Activated CD4-positive, CD25-positive, alpha-beta regulatory T cell treated with anti-CD3 and anti-CD28 coated beads, Interleukin-2, amount 50 U/mL, for 72 hours (primary cell): Measurements from ENCODE around the gene MACROD2.

Source experiments
- DNase-seq: peaks from one replicate; pipeline ENCODE4 v3.0.0; 2021

The MACROD2 gene

DNA sequence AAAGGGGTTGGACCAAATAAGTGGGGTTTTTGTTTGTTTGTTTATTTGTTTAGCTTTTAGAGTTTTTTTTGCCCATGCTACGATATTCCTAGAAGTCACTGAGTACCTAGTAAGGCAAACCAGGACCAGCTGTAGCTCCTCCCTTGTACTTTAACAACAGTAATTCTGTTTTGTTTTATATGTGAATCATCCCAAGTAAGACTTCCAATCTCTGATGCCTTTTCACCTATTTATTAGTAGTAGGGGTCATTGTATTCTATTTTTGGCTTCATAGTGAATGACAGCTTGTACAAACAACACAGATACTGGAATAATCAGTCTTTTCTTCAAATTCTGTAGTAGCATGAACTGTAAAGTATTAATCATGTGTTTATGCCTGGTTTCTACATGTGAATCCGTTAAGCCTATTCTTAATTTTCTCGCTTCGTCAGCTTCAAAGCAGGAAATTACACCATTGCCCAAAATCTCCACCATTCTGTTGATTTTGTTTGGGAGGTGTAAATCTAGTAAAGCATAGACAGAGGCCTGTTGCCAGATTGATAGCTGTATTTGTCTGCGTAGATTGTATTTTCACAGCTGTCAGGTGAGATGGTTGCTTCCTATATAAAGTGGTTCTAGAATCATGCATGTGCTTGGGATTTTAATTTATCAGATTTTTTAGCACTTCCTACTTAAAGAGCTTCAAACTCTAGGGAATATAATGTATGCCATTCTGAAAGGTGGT is 493.6 kb downstream of the MACROD2 start:
- DNase-seq, result no peak

DNA sequence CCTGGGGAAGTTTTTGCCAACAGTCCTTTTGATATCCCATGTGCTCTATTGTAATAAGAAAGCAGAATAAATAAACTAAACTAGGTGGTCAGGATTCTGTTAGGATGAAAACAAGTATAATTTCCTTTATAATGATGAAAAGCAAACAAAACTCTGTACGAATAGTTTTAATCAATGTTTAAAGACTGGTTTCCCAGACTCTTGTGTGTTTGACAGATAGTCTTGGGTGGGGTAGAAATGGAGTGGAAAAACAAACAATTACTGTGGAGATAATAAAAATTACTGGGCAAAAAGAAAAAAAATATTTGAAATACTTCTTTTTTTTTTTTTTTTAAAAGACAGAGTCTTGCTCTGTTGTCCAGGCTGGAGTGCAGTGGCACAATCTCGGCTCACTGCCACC is 494.2 kb downstream of the MACROD2 start:
- no peak for DNase-seq

DNA sequence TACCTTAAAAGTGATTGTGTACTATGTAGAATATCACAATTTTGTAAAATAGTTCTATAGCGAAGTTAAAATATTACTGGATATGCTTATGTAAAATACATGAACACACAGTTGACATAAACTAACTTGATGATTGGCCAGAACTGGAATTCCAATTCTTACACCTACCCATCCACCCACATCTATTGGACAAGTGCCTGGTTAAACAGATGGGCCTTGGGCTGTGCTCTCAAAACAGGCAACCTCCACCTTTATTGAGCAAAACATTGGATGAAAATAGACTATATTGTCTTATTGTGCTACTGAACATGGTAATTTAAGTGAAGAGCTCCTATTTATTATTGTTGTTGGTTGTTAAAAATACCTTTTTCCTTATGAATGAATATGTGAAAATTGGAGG is 496.1 kb downstream of the MACROD2 start:
- DNase-seq, result no peak

DNA sequence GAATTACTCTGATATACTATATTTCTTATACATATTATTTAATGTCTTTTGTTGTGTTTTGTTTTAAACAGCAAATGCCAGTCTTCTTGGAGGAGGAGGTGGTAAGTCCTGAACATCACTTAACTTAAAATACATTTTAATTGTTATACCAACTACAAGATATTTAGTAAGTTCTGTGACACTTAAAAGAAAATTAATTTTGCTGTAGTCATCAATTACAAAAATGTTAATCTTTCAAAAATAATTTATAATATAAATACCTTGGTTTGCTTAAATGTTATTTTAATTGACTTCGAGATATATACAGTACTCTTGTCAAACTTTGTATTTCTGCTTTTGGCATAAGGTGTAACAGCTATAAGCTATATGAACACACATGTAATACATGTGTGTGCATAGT is 498.1 kb downstream of the MACROD2 start:
- no peak for DNase-seq

DNA sequence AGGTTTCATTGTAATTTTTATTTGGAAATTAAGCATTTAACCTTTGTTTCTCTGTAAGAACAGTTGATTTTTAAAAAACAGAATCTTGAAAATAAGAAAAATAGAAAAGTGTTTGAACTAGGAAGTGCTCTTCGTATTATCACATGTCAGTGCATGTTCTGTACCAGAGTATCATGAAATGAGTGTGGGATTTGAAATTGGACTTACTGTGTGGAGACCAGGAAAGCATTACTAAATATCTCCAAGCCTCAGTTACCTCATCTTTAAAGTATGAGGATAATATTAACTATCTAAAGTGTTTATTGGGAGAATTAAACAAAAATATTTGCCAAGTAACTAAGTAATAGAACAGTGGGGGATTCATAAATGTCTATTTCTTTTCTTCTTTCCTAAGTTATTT is 499.0 kb downstream of the MACROD2 start:
- DNase-seq, result no peak

DNA sequence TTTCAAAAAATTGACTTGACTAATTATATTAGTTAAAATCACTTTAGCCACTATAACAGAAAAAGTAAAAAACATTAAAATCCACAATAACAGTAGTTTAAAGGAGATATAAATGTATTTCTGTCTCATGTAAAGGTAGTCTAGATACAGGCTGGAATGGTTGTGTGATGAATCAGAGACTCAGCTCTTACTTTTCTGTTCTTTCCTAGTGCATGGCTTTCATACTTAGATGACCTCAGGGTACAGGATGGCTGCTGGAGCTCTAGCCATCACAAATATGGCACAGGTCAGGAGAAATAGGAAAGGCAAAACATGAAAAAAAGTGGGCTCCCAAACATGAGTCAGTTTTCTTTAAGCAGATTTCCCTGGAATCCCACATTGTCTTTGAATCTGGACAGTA is 499.8 kb downstream of the MACROD2 start:
- no peak for DNase-seq

DNA sequence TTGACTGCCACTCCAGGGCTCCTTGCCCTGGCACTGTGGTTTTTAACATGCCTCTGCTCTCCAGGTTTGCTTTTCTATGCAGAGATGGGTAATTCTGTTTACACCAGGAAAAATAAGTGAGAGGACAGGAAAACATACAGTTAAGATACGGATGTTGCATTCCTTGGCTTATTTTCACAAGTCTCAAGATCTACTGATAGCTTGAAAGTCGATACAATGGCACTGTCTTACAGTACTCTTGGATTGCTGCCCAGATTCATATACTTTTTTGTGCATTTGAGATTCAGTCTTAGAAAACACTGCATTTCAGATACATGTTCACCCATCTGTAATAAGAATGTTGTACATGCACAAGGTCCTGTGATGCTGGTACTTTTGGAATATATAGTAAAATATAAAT is 501.7 kb downstream of the MACROD2 start:
- DNase-seq, result no peak

DNA sequence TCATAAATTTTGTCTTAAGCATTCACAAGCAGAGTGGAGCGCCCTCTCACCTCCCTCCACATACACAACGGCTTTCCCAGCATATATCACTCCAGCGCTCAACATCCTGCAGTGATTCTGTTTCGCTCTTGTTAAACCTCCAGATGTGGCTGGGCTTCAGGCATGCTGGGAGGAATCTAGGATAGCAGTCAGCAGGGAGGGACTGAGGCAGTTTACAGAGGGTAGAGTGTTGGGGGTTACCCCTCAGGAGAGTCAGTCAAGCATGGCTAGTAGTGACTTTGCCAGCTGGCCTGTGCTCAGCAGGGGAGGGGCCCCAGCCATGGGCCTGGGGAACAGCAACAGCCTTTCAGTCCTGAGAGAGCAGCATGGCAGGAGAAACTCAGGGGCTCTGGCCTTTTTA is 503.5 kb downstream of the MACROD2 start:
- DNase-seq, result no peak

DNA sequence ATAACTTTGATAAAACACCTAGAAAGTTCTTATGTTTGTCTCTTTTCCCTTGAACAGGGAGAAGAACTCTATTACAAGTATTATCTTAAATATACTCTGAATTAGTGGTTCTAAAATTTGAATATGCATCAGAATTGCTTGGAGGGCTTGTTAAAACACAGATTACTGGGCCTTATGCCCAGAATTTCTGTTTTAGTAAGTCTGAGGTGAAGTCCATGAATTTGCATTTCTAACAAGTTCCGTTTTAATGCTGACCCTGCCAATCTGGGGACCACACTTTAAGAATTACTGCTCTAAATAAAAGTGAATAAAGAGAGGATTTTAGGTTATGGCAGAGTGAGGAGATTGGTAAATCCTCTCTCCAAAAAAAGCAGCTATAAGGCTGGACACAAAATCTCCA is 510.2 kb downstream of the MACROD2 start:
- DNase-seq, result no peak

DNA sequence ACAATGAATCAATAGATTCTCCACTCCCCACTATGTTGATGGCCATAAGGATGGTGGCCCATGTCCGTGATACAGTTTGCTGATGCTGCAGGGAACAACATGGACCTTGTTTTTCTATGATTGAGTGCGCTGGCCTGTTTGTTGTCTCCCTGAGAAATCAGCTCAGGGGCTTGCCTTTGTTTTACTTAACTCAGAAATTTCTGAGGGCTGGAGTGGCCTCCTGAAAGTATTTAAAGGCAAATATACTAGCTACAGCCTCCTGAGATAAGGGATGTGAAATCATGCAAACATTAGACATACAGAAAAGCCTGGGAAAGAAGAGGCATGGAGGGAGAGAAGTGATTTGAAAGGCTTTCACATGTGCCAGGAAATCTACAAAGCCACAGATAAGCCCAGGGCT is 512.4 kb downstream of the MACROD2 start:
- DNase-seq, result no peak

DNA sequence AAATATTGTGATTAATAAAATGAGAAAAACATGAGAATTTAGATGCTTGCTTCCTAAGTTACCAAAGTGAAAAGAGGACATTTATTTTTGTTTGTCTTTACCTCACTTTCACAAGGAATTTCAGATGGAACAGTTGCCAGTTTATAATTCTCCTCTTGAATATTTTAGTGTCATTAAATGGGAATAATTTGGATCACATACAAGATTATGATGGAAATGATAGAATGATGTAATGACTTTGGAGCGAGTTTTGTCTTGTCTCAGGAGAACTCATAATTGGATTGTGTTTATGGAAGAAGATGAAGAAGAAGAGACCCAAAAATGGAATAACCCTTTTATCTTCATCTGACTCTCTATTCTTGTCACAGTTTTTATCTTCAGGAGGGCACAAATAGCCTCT is 515.0 kb downstream of the MACROD2 start:
- DNase-seq, result no peak

DNA sequence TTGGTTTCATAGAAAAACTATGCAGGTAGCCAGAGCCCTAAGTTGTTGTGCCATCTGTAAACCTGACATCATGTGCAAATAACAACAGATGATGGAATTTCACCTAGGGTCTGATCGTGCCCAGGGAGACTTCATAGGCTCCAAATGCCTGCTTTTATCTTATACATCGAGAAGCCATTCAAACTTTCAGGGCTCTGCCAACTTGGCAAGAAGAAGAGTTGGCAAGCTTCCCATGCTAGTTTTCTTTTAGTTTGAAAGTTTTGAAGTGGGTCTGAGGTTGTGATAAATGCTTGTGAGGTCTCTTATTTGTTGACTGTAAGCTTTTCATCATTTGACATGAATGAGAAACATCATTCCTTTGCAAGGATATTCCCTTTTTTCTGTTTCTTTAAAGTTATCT is 517.5 kb downstream of the MACROD2 start:
- DNase-seq, result no peak

DNA sequence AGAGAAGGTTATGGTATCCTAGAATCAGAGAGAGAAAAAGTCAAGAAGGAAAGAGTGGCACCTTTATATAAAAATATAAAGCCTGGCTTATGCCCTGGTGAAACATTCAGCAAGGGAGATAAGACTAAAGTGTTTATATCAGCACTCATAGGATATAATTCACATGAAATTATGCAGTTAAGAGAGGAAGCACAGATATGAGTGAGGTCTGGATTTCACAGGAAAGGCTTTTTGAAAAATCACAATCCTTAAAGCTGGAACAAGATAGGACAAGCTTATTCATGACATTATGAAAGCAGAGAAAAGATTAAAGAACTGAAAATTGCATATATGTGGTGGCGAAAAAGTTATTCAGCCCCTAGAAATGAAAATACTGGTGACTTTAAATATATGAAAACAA is 523.3 kb downstream of the MACROD2 start:
- no peak for DNase-seq

DNA sequence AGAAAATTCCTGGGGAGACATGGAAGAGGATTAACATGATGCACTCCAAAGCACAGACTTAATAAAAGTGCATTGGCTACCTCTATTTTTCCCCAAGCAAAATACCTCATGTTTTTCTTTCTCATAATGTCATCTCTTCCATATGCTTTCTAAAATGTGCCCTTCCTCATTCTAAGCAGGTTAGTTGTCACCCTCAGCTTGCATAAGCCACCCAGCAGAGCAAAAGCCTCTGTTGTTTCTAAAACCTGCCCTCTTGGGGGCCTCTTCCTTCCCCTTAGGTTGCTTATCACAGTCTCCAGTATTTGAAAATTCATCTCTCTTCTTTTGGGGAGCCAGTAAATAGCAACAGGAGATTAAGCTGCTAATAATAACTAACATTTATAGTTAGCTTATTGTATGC is 525.7 kb downstream of the MACROD2 start:
- no peak for DNase-seq

DNA sequence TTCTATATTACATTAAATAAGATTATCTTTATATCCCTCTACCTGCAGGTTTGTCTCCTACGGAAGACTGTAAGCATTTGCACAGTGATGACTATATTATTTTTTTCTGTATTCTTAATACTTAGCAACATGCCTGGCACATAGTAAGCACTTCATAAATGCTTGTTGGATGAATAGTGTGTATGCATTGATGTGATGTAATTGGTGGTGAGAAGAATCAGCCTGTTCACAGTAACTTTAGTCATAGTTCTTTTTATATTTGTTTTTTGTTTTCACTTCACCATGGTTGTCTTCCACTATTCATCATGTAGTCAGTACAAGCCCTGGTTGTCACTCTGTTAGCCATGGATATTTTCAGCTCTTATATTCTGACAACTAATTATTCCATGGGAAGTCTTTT is 526.1 kb downstream of the MACROD2 start:
- DNase-seq, result no peak

DNA sequence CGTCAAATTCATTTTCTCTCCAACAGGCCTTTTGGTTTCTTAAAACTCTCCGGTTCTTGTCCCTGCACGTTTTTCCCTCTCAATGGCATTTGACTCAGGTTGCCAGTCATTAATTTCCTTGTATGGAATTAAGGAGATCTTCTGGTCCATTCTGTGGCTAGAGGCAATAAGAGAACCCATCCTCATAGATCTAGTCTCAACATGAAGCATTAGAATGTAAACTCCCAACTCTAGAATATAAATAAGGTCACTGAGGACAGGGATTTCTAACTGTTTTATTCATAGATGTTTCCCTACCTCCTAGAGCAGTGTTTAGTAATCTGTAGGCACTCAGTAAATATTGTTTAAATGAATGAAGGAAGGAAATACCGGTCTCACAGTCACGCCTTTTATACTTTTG is 527.3 kb downstream of the MACROD2 start:
- no peak for DNase-seq

DNA sequence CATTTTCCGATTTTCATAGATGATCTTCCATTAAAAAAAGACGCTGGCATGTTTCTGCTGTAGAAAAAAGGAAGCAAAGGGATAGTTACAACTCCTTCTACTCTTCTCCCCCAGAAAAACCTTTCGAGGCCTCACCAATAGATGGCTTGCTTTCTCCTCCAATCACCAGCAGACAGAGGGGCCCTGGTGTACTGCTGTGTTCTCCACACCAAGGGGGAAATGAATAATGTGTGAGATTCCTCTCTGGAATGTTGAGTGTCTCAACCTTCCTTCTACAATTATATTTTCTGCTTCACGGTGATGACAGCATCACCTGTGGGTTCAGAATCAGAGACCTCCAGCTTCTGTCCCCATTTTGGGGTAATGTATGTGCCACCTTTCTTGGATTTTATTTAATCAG is 527.8 kb downstream of the MACROD2 start:
- no peak for DNase-seq

DNA sequence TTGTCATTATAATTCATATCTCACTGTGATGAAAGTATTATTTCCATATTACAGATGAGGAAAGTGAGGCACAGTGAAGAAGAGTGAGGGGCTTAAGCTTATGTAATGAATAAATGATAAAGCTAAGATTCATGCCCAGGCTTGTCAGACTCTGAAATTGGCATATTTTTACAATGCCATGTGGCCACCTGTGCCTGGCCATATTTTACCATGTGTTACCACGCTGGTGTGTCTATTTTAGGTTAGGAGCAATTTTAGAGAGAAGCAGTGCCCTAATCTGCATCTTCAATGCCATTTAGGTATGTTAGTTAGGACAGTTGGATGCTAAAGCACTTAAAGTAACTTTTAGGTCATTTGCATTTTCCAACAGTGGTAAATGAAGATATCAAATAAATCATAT is 530.1 kb downstream of the MACROD2 start:
- DNase-seq, result no peak

DNA sequence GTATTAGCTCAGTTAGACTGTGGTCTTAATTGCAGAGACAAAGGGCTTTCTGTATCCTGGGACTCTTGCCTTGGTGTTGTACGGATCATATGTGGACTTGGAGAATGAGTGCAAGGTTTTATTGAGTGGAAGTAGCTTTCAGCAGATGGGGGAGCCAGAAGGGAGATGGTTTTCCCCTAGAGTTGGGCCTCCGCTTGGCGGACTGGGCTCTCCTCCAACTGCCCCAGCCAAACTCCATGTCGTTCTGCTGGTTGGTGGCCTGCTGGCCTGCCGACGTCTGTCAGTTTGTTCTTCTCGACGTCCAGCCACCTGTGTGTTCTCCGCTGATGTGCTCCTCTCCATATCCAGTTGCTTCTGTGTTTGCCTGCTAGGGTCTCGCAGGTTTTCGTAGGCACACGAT is 531.6 kb downstream of the MACROD2 start:
- no peak for DNase-seq

DNA sequence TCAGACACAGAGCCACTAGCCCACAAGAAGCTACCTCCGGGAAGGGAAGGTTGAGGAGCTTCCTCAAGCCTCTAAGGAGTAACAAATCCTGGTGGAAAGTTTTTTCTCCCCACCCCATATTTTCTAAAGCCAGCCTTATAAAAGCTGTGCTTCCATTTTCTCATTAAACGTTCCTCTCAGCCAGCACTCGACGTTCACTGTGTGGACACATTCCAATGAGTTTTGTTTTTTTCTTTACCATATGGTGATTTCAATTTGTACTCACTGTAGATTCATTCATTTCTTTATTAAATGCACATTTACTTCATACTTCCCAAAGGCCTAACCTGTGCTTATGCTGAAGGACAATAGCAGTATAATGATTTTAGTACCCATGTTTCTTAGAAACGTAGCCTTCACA is 536.5 kb downstream of the MACROD2 start:
- DNase-seq, result no peak

DNA sequence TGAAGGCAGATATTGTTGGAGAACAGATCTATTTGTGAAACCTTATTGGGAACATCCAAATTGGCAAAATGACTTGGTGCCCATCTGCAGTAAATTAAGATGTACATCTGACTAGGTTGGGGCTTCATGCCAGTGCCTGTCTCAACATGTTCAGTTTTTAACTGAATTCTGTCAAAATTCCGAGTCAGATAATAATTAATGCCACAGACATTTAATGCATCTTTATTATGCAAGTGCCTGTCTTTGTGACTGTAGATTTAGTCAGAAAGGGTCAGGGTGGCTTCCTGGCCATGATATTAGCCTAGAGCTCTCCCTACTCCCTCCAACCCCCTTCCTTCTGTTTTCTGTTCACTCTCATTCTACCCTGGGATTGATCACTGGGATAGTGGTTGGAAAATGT is 541.4 kb downstream of the MACROD2 start:
- DNase-seq, result no peak

DNA sequence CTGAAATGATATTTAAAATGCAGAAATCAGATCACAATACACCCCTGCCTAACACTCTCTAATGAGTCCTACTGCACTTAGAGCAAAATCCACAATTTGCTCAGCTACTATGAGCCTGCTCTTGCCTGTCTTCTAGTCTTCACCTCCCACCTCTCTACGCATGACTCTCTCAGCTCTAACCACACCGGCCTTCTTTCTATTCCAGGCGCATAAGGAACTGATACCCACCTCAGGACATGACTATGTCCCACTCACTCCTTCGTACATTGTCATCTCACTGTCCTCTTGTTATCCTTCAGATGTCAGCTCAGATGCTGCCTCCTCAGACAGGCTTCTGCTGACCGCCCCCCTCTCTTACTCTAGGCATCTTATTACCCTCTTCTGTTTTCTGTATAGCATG is 543.1 kb downstream of the MACROD2 start:
- no peak for DNase-seq

DNA sequence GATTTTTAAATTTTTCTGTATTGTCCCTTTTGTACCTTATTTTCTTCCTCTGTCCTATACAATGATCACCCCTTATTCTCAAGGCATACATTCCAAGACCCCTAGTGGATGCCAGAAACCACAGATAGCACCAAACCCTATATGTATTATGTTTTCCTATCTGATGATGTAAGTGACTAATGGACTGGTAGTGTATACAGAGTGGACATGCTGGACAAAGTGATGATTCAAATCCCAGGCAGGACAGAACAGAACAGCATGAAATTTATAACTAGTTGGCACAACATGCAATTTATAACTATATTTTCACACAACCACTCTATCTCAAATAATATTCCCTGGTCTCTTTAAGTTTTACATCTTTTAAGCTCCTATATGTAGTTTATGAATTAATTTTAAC is 547.7 kb downstream of the MACROD2 start:
- no peak for DNase-seq

DNA sequence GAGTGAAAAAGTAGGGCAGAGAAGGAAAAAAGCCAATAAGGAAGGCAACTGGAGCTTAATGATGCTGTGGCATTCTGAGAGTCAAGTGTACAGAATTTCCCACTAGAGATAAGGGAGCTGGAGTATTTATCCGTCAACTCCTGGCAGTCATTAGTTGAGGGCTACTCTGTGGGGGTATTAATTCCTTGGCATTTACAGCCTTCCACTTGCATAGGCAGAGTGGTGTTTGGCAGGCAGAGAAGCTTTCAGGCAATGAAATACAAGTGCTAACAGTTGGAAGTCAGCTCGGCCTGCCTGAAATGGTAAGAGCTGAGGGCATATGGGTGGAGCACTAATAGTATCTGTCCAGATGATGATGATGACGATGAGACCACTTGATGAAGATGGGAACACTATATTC is 549.4 kb downstream of the MACROD2 start:
- no peak for DNase-seq

DNA sequence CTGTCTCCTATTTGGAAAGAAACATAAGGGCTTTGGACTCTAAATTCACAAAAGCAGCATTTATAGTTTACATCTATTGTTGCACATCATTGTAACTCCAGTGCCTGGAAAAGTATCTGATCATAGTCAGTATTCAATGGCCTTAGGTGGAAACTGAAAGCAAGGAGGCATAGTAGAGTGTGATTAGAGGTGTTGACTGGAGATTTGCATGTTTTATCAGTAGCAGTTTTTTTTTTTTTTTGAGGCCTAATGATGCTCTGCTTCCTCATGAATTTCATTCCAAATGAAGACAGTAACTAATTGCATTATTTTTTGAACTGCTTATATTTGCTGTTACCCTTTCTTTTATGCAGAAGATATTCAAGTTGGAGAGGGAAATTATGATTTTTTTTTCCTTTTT is 555.3 kb downstream of the MACROD2 start:
- DNase-seq, result no peak
